Measurements from ENCODE around the gene ARL13A.
A peak's percentile ranks its signal among the peaks of the same experiment; 100 is the strongest.
"Not testable (repeated sequence)": the region's sequence is repeated elsewhere in the genome, so short reads cannot be mapped to it uniquely, and the experiment has no call there.

ARL13A gene

GRCh38 chrX:100994352-100995281 lies 25.1 kb downstream of the ARL13A start:
- DNase-seq, result no peak

- DNase-seq, result peak in 1 of 2 donors; percentile 13
Measured at GRCh38 chrX:100995469-100995868, 26.0 kb downstream of the ARL13A start.

- peak in 1 of 2 donors; percentile 7 for DNase-seq
Measured at GRCh38 chrX:100999451-100999850, 29.9 kb downstream of the ARL13A start.

- no peak for DNase-seq
Measured at GRCh38 chrX:101009090-101009489, 39.6 kb downstream of the ARL13A start.

- not testable (repeated sequence) for DNase-seq
Measured at GRCh38 chrX:101012031-101012430, 42.5 kb downstream of the ARL13A start.

GRCh38 chrX:101022020-101022419 lies 52.5 kb downstream of the ARL13A start:
- DNase-seq, result no peak

- no peak for DNase-seq
Measured at GRCh38 chrX:101025126-101025525, 55.6 kb downstream of the ARL13A start.

GRCh38 chrX:101028562-101028961 lies 59.1 kb downstream of the ARL13A start:
- DNase-seq, result no peak

- no peak for DNase-seq
Measured at GRCh38 chrX:101029665-101030064, 60.2 kb downstream of the ARL13A start.

- DNase-seq, result no peak
Measured at GRCh38 chrX:101037231-101037630, 67.7 kb downstream of the ARL13A start.

GRCh38 chrX:101040197-101040596 lies 70.7 kb downstream of the ARL13A start:
- DNase-seq, result no peak

All from inflammatory macrophage treated with lipopolysaccharide for 1 hour (primary cell).